ENCODE results near the gene TMEM109.

- TF ChIP-seq POLR2A (IDR thresholded peaks at IDR 0.05; ENCODE audit: low read length) (no peak), GATA1 (IDR thresholded peaks at IDR 0.05; ENCODE audit: low read depth, low read length) (no peak)
Observed at GRCh38 chr11:60889869-60890311, 24.1 kb upstream of the TMEM109 start.
